Measurements from ENCODE around the gene ZNF76. TPM values are rescaled to one million over a fixed set of nuclear protein-coding genes. Genes with fewer than 3 reads are reported as not detected.

The ZNF76 gene
- polyA plus RNA-seq, 1 donor from 2014 or later, result 26.3 TPM

DNA sequence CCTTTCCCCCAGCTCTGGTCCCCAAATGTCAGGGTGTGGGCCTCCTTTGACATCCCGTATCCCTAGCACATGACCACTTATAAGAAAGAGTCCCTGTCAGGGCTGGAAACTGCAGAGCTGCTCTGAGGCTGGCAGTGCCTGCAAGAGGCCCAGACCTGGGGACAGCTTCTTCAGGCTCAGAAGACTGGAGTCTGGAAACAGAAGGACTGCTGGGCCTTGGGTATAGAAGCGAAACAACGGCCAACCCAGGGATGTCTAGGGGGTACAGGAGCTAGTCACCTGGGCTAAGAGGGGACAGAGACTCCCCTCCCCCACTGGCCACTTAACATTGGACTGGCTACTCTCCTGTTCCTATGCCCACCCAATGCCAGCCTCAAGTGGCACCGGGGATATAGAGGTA lies 41.1 kb upstream of the ZNF76 start:
- no peak overlapping the region for H2AFZ ChIP-seq (ENCODE audit: low read depth, low read length)
- peak overlapping the region; percentile 58 for H3K4me3 ChIP-seq (ENCODE audit: low read length)
- no peaks in the 10 kb centered on the region for H4K20me1 ChIP-seq (ENCODE audit: insufficient read depth)
- no peak overlapping the region for H3K9ac ChIP-seq (ENCODE audit: low read length)
- peaks cover 54% of the 10 kb centered on the region for H3K79me2 ChIP-seq (replicated peaks; ENCODE audit: insufficient read depth, low read length)
- H3K9me2 ChIP-seq (ENCODE audit: insufficient read depth, low read length), result no peaks in the 10 kb centered on the region
- H3K27ac ChIP-seq (ENCODE audit: low read length), result no peak overlapping the region
- H3K4me2 ChIP-seq (ENCODE audit: low read length), result no peak overlapping the region
- no peaks in the 10 kb centered on the region for H3K36me3 ChIP-seq (ENCODE audit: insufficient read depth, low read length)
- no peak for TF ChIP-seq TAF1 (IDR thresholded peaks at IDR 0.05; ENCODE audit: low read depth)
- TF ChIP-seq, protein P1, sequence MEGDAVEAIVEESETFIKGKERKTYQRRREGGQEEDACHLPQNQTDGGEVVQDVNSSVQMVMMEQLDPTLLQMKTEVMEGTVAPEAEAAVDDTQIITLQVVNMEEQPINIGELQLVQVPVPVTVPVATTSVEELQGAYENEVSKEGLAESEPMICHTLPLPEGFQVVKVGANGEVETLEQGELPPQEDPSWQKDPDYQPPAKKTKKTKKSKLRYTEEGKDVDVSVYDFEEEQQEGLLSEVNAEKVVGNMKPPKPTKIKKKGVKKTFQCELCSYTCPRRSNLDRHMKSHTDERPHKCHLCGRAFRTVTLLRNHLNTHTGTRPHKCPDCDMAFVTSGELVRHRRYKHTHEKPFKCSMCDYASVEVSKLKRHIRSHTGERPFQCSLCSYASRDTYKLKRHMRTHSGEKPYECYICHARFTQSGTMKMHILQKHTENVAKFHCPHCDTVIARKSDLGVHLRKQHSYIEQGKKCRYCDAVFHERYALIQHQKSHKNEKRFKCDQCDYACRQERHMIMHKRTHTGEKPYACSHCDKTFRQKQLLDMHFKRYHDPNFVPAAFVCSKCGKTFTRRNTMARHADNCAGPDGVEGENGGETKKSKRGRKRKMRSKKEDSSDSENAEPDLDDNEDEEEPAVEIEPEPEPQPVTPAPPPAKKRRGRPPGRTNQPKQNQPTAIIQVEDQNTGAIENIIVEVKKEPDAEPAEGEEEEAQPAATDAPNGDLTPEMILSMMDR (IDR thresholded peaks at IDR 0.05; ENCODE audit: poor library complexity, severe bottlenecking), result no peak
- TF ChIP-seq MXI1 (conservative IDR thresholded peaks at IDR 0.05; ENCODE audit: poor library complexity, severe bottlenecking), result no peak
- no peak for TF ChIP-seq REST (IDR thresholded peaks at IDR 0.05; ENCODE audit: borderline replicate concordance)
- TF ChIP-seq RAD21 (conservative IDR thresholded peaks at IDR 0.05), result no peak
- H3F3A ChIP-seq (ENCODE audit: insufficient read depth, low read length, poor library complexity, severe bottlenecking), result no peaks in the 10 kb centered on the region
- no peaks in the 10 kb centered on the region for H3K9me3 ChIP-seq (ENCODE audit: low read length)
- no peaks in the 10 kb centered on the region for H3K27me3 ChIP-seq (ENCODE audit: insufficient read depth, low read depth, low read length)

- Histone ChIP-seq H3K27me3 (ENCODE audit: insufficient read depth, low read depth, low read length) (no peaks in the 10 kb centered on the region), H3F3A (ENCODE audit: insufficient read depth, low read length, poor library complexity, severe bottlenecking) (no peaks in the 10 kb centered on the region), H3K4me3 (ENCODE audit: low read length) (no peak overlapping the region), H3K27ac (ENCODE audit: low read length) (no peak overlapping the region), H3K9me2 (ENCODE audit: insufficient read depth, low read length) (no peaks in the 10 kb centered on the region), H2AFZ (ENCODE audit: low read depth, low read length) (no peak overlapping the region), H3K9me3 (ENCODE audit: low read length) (no peaks in the 10 kb centered on the region), H4K20me1 (ENCODE audit: insufficient read depth) (no peaks in the 10 kb centered on the region), H3K79me2 (replicated peaks; ENCODE audit: insufficient read depth, low read length) (peaks cover 49% of the 10 kb centered on the region), H3K9ac (ENCODE audit: low read length) (no peak overlapping the region), H3K36me3 (ENCODE audit: insufficient read depth, low read length) (no peaks in the 10 kb centered on the region), H3K4me2 (ENCODE audit: low read length) (no peak overlapping the region)
- no peak for TF ChIP-seq POLR2AphosphoS5 (IDR thresholded peaks at IDR 0.05)
- TF ChIP-seq, protein P1 (IDR thresholded peaks at IDR 0.05; ENCODE audit: poor library complexity, severe bottlenecking), result no peak
- no peak for TF ChIP-seq EP300 (conservative IDR thresholded peaks at IDR 0.05; ENCODE audit: poor library complexity, severe bottlenecking)
- no peak for TF ChIP-seq TAF1 (IDR thresholded peaks at IDR 0.05; ENCODE audit: low read depth)
- no peak for TF ChIP-seq RAD21 (conservative IDR thresholded peaks at IDR 0.05)
- TF ChIP-seq SMC3 (conservative IDR thresholded peaks at IDR 0.05; ENCODE audit: poor library complexity), result no peak
- no peak for TF ChIP-seq EZH2 (IDR thresholded peaks at IDR 0.05; ENCODE audit: borderline replicate concordance, insufficient read depth, low read length, poor library complexity, severe bottlenecking)
- no peak for TF ChIP-seq MXI1 (conservative IDR thresholded peaks at IDR 0.05; ENCODE audit: poor library complexity, severe bottlenecking)
- no peak for TF ChIP-seq REST (IDR thresholded peaks at IDR 0.05; ENCODE audit: borderline replicate concordance)
Observed at GRCh38 chr6:35219683-35220326, 39.7 kb upstream of the ZNF76 start.
